WTC11 (cell line): Measurements from ENCODE around the gene NUP98. TPM values are rescaled to one million over a fixed set of nuclear protein-coding genes. Genes with fewer than 3 reads are reported as not detected.

Experiments
- ATAC-seq: fragments of 200-7000 bp; cut with Tn5 transposase; 2 replicates; pipeline ENCODE4 v1.10.0; 2021; ENCODE audit warnings: mild to moderate bottlenecking, moderate library complexity
- CTCF ChIA-PET: fragments of 300-600 bp; sonication (Branson Sonifier 250); formaldehyde crosslinking; loops from one replicate; lab custom pipeline; 2021; ENCODE audit warnings: antibody characterized with exemption; lab: Charles Lee
- POLR2A ChIA-PET: fragments of 350-600 bp; sonication (Branson Sonifier 250); formaldehyde crosslinking; loops from one replicate; lab custom pipeline; 2021; ENCODE audit warnings: antibody characterized with exemption; lab: Charles Lee
- DNase-seq: peaks from one replicate; pipeline ENCODE4 v3.0.0; 2021; ENCODE audit warnings: low spot score
- H3K27ac Mint-ChIP-seq: 2 replicates; pipeline ENCODE4 v1.8.0; 2021; ENCODE audit warnings: mixed read lengths
- H3K27me3 Mint-ChIP-seq: 2 replicates; pipeline ENCODE4 v1.8.0; 2021; ENCODE audit warnings: low read depth, mild to moderate bottlenecking, moderate library complexity, mixed read lengths
- H3K36me3 Mint-ChIP-seq: 2 replicates; pipeline ENCODE4 v1.8.0; 2021; ENCODE audit warnings: mixed read lengths
- H3K4me1 Mint-ChIP-seq: 2 replicates; pipeline ENCODE4 v1.8.0; 2022; ENCODE audit warnings: mixed read lengths
- H3K4me3 Mint-ChIP-seq: 2 replicates; pipeline ENCODE4 v1.8.0; 2021; ENCODE audit warnings: mild to moderate bottlenecking, moderate library complexity, mixed read lengths
- H3K9me3 Mint-ChIP-seq: 2 replicates; pipeline ENCODE4 v1.8.0; 2021; ENCODE audit warnings: mixed read lengths
- ARID4B ChIP-seq: sonication (generic); formaldehyde crosslinking; IDR thresholded peaks from 2 replicates; pipeline ENCODE4 v1.8.0; 2023; ENCODE audit warnings: missing genetic modification reagents, mild to moderate bottlenecking, borderline replicate concordance
- CBFB ChIP-seq: sonication (generic); formaldehyde crosslinking; IDR thresholded peaks from 2 replicates; pipeline ENCODE4 v1.8.1; 2022; ENCODE audit warnings: mild to moderate bottlenecking, low read depth, missing genetic modification reagents
- E2F5 ChIP-seq: sonication (generic); formaldehyde crosslinking; IDR thresholded peaks from 2 replicates; pipeline ENCODE4 v1.8.1; 2022; ENCODE audit warnings: mild to moderate bottlenecking, moderate library complexity, missing genetic modification reagents
- ESRRA ChIP-seq: sonication (generic); formaldehyde crosslinking; IDR thresholded peaks from 2 replicates; pipeline ENCODE4 v1.8.1; 2022; ENCODE audit warnings: mild to moderate bottlenecking, missing genetic modification reagents, borderline replicate concordance
- IRF1 ChIP-seq: sonication (generic); formaldehyde crosslinking; IDR thresholded peaks from 2 replicates; pipeline ENCODE4 v1.8.0; 2023; ENCODE audit warnings: missing genetic modification reagents
- MAX ChIP-seq: sonication (generic); formaldehyde crosslinking; IDR thresholded peaks from 2 replicates; pipeline ENCODE4 v1.8.0; 2022; ENCODE audit warnings: mild to moderate bottlenecking, missing genetic modification reagents
- MXD4 ChIP-seq: fragments of 250-450 bp; sonication (Bioruptor Pico); IDR thresholded peaks from 2 replicates; pipeline ENCODE4 v1.8.0; 2021; ENCODE audit warnings: mild to moderate bottlenecking, moderate library complexity, borderline replicate concordance
- SMAD4 ChIP-seq: sonication (generic); formaldehyde crosslinking; IDR thresholded peaks from 2 replicates; pipeline ENCODE4 v1.8.0; 2022; ENCODE audit warnings: mild to moderate bottlenecking, missing genetic modification reagents
- STAT6 ChIP-seq: sonication (generic); formaldehyde crosslinking; conservative IDR thresholded peaks from 2 replicates; pipeline ENCODE4 v1.8.1; 2023; ENCODE audit warnings: mild to moderate bottlenecking, low read depth, missing genetic modification reagents, moderate library complexity
- ZNF512 ChIP-seq: sonication (generic); formaldehyde crosslinking; IDR thresholded peaks from 2 replicates; pipeline ENCODE4 v1.8.1; 2022; ENCODE audit warnings: missing genetic modification reagents, borderline replicate concordance
- total RNA-seq: library from RNA; stranded (reverse); gene quantifications from 3 replicates; pipeline ENCODE4 v1.2.3, GENCODE V29; 2021
- TF ChIP-seq, protein P1 (sequence below): sonication (generic); formaldehyde crosslinking; IDR thresholded peaks from 2 replicates; pipeline ENCODE4 v1.8.0; 2022; ENCODE audit warnings: mild to moderate bottlenecking, missing genetic modification reagents
- TF ChIP-seq, protein P2 (sequence below): fragments of 250-450 bp; sonication (Bioruptor Pico); IDR thresholded peaks from 2 replicates; pipeline ENCODE4 v1.9.0; 2021; ENCODE audit warnings: moderate library complexity, mild to moderate bottlenecking, inconsistent platforms, borderline replicate concordance
- TF ChIP-seq, protein P3 (sequence below): sonication (generic); formaldehyde crosslinking; IDR thresholded peaks from 2 replicates; pipeline ENCODE4 v1.8.0; 2022; ENCODE audit warnings: mild to moderate bottlenecking, missing genetic modification reagents

NUP98 gene
- total RNA-seq, 1 experiment from 2014 or later: 81.4 TPM

DNA sequence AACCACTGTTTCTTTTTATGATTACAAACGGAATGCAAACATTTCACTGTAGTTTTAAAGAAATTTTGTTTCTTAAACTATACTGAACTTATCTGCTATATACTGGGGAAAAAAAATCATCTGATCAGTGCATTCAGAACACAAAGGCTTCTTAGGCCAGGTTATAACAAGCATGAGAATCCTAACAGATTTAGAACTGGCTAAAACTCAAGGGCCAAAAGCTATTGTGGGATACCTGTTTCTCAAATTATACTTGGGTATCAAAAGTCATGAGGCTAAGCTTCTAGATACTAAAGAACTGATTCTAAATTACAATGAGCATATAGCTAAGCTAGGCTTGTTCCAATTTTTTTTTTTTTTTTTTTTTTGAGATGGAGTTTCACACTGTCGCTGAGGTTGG, 96.4 kb downstream of the NUP98 start (continued):
- TF ChIP-seq ARID4B (CRISPR knock-in tag) (no peak), MAX (CRISPR knock-in tag) (no peak), ZNF512 (no peak), IRF1 (no peak), E2F5 (CRISPR knock-in tag) (no peak)
- TF ChIP-seq, protein P1, sequence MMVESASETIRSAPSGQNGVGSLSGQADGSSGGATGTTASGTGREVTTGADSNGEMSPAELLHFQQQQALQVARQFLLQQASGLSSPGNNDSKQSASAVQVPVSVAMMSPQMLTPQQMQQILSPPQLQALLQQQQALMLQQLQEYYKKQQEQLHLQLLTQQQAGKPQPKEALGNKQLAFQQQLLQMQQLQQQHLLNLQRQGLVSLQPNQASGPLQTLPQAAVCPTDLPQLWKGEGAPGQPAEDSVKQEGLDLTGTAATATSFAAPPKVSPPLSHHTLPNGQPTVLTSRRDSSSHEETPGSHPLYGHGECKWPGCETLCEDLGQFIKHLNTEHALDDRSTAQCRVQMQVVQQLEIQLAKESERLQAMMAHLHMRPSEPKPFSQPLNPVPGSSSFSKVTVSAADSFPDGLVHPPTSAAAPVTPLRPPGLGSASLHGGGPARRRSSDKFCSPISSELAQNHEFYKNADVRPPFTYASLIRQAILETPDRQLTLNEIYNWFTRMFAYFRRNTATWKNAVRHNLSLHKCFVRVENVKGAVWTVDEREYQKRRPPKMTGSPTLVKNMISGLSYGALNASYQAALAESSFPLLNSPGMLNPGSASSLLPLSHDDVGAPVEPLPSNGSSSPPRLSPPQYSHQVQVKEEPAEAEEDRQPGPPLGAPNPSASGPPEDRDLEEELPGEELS (CRISPR knock-in tag): no peak

DNA sequence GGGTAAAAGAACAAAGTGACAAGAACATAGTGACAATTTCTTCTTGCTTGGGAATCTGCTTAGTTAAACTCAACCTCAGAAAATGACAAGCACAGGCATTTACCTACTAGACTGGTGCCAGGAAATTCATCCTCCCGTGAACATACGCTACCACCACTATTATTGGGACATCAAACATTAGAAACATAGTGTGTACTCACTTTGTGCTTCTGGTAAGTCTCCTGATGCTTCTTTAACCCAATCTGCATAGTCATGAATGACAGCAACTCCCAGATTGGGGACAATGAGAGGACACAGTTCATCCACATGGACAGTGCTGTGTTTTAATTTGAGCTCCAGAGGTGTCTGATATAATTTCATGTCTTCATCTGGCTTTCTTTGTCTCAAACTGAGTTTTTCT, 96.9 kb downstream of the NUP98 start:
- Mint-ChIP-seq H3K9me3 (no peaks in the 10 kb centered on the region), H3K4me3 (no peak overlapping the region), H3K27me3 (no peaks in the 10 kb centered on the region), H3K4me1 (no peaks in the 10 kb centered on the region), H3K36me3 (peaks cover 66% of the 10 kb centered on the region), H3K27ac (peak overlapping the region; percentile 39; the same call in 1 of the 2 replicates)
- DNase-seq (no peak), ATAC-seq (no peak)
- POLR2A ChIA-PET: no interaction called here
- TF ChIP-seq ESRRA (CRISPR knock-in tag) (no peak), CBFB (no peak), MXD4 (CRISPR knock-in tag) (no peak), STAT6 (CRISPR knock-in tag) (no peak), SMAD4 (CRISPR knock-in tag) (no peak)
- TF ChIP-seq, protein P2, sequence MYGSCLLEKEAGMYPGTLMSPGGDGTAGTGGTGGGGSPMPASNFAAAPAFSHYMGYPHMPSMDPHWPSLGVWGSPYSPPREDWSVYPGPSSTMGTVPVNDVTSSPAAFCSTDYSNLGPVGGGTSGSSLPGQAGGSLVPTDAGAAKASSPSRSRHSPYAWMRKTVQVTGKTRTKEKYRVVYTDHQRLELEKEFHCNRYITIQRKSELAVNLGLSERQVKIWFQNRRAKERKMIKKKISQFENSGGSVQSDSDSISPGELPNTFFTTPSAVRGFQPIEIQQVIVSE (CRISPR knock-in tag): no peak
- TF ChIP-seq, protein P3, sequence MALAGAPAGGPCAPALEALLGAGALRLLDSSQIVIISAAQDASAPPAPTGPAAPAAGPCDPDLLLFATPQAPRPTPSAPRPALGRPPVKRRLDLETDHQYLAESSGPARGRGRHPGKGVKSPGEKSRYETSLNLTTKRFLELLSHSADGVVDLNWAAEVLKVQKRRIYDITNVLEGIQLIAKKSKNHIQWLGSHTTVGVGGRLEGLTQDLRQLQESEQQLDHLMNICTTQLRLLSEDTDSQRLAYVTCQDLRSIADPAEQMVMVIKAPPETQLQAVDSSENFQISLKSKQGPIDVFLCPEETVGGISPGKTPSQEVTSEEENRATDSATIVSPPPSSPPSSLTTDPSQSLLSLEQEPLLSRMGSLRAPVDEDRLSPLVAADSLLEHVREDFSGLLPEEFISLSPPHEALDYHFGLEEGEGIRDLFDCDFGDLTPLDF (CRISPR knock-in tag): no peak
- CTCF ChIA-PET: no interaction called here
